Osteoblast (primary cell): ENCODE results near the gene HTRA1. TPM values are rescaled to one million over a fixed set of nuclear protein-coding genes. Genes with fewer than 3 reads are reported as not detected.

Source experiments
- DNase-seq: peaks from one replicate; pipeline ENCODE4 v3.0.0; 2011; ENCODE audit warnings: low spot score, mixed read lengths; ENCODE audit not compliant: insufficient read length; ENCODE audit errors: missing footprints
- H2AFZ ChIP-seq: 2 replicates; pipeline ENCODE4 v1.6.0; 2011; ENCODE audit warnings: mild to moderate bottlenecking, low read length
- H3K27ac ChIP-seq: 2 replicates; pipeline ENCODE4 v1.5.1; 2011; ENCODE audit warnings: mild to moderate bottlenecking, low read depth, low read length, moderate library complexity
- H3K27me3 ChIP-seq: 2 replicates; pipeline ENCODE4 v1.6.0; 2012; ENCODE audit warnings: mild to moderate bottlenecking, control low read depth, inconsistent platforms, low read length, moderate library complexity; ENCODE audit not compliant: insufficient read depth
- H3K36me3 ChIP-seq: 2 replicates; pipeline ENCODE4 v1.5.1; 2011; ENCODE audit warnings: mild to moderate bottlenecking, low read length, control low read depth, moderate library complexity; ENCODE audit not compliant: insufficient read depth
- H3K4me1 ChIP-seq: 2 replicates; pipeline ENCODE4 v1.5.1; 2011; ENCODE audit warnings: mild to moderate bottlenecking, low read length, control low read depth, moderate library complexity; ENCODE audit not compliant: insufficient read depth
- H3K4me2 ChIP-seq: 2 replicates; pipeline ENCODE4 v1.6.0; 2011; ENCODE audit warnings: mild to moderate bottlenecking, low read length; ENCODE audit not compliant: insufficient read depth
- H3K4me3 ChIP-seq: fragments of 200-600 bp; sonication (generic); 3 replicates; pipeline ENCODE4 v1.5.1; 2012; ENCODE audit warnings: mild to moderate bottlenecking, low read length, inconsistent platforms; ENCODE audit not compliant: insufficient read depth
- H3K79me2 ChIP-seq: 2 replicates; pipeline ENCODE4 v1.6.0; 2012; ENCODE audit warnings: mild to moderate bottlenecking, low read length, control low read depth, inconsistent platforms; ENCODE audit not compliant: insufficient read depth
- H3K9me3 ChIP-seq: 2 replicates; pipeline ENCODE4 v1.5.1; 2011; ENCODE audit warnings: low read depth, low read length, control low read depth
- H4K20me1 ChIP-seq: 2 replicates; pipeline ENCODE4 v1.6.0; 2012; ENCODE audit warnings: mild to moderate bottlenecking, low read length, control low read depth; ENCODE audit not compliant: insufficient read depth
- small RNA-seq: library from RNA; depleted of rRNA; stranded (forward); fragments of <200 nt; gene quantifications from one replicate; pipeline ENCODE3, GENCODE V24; 2012
- total RNA-seq: library from RNA; depleted of rRNA; stranded (reverse); fragments of >200 nt; gene quantifications from 2 replicates; pipeline ENCODE4 v1.2.3, GENCODE V29; 2012
- TF ChIP-seq, protein P1 (sequence below): IDR thresholded peaks from 2 replicates; pipeline ENCODE4 v1.5.1; 2011; ENCODE audit warnings: mild to moderate bottlenecking, low read depth, low read length, moderate library complexity; ENCODE audit errors: extremely low read depth

HTRA1 gene
- total RNA-seq, 1 donor, result 392 TPM

DNA sequence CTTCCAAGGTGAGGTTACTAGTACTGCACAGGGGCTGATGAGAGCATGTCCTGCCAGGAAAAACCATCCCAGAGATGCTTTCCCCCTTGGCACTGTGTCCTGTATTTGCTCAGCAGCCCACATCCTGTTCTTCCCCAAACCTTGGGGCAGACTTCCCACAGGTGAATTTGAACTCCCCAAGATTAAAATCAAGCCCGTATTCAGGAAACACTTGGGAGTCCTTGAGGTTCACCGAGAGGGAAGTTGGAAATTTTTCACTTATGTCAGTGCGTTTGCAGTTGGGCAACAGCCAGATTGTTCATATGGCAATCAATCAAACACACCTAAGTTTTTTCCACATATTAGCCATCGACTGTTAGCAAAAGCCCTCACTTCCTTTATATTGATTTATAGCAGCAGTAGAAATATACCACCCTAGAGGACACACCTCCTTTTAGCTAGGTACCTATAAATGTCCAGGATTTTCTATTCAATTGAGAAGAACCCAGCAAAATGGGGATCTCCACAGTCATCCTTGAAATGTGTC is 99.0 kb downstream of the HTRA1 start, which contains the start of gene DMBT1:
Gene DMBT1, plus strand, starts transcription at position 476 of the 526 bp plus-strand sequence. Its CDS starts 17 bp downstream, at position 493.
- Histone ChIP-seq H3K79me2 (no peaks in the 10 kb centered on the region), H3K36me3 (no peaks in the 10 kb centered on the region), H3K4me2 (no peak within 1 kb of the TSS), H3K27ac (no peak within 1 kb of the TSS), H4K20me1 (no peaks in the 10 kb centered on the region), H3K9me3 (no peaks in the 10 kb centered on the region), H2AFZ (no peak within 1 kb of the TSS), H3K27me3 (peaks cover 54% of the 10 kb centered on the region), H3K4me1 (peaks cover under 1% of the 10 kb centered on the region), H3K4me3 (no peak within 1 kb of the TSS)
- TF ChIP-seq, protein P1, sequence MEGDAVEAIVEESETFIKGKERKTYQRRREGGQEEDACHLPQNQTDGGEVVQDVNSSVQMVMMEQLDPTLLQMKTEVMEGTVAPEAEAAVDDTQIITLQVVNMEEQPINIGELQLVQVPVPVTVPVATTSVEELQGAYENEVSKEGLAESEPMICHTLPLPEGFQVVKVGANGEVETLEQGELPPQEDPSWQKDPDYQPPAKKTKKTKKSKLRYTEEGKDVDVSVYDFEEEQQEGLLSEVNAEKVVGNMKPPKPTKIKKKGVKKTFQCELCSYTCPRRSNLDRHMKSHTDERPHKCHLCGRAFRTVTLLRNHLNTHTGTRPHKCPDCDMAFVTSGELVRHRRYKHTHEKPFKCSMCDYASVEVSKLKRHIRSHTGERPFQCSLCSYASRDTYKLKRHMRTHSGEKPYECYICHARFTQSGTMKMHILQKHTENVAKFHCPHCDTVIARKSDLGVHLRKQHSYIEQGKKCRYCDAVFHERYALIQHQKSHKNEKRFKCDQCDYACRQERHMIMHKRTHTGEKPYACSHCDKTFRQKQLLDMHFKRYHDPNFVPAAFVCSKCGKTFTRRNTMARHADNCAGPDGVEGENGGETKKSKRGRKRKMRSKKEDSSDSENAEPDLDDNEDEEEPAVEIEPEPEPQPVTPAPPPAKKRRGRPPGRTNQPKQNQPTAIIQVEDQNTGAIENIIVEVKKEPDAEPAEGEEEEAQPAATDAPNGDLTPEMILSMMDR, result no peak
- DNase-seq, result no peak

DNA sequence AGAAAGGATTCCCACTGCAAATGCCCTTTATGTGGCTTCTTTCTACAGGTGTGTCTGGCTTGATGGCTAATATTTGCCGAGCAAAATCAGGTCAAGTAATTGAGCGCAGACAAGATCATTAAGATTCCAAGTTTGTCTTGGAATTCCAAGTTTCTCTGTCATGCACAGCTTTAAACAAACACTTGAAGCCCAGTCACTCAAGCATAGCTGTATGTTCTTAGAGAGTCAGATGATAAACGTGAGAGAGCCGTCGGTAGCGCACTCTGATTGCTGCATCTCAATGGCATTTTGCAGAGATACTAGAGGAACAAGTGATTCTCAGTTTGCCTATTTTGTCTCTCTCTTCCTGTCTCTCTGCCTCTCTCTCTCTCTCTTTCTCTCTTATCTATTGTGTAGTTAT is 99.9 kb downstream of the HTRA1 start:
- H3K4me2 ChIP-seq, result no peak overlapping the region

DNA sequence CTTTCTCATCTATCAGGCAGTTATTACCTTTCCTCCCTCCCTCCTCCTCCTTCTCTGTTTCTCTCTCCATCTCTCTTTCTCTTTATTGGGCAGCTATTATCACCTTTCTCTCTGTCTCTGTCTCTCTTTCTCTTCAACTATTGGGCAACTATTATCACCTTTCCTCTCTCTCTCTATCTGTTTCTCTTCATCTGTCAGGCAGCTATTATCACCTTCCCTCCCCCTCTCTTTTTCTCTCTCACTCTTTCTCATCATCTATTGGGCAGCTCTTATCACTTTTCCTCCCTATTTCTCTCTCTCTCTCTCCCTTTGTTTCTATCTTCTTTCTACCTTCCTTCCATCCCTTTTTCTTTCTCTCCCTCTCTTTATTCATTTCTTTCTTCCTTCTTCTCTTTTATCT is 100.4 kb downstream of the HTRA1 start:
- no peak overlapping the region for H3K4me2 ChIP-seq
- peaks cover 7% of the 10 kb centered on the region for H3K4me1 ChIP-seq
- TF ChIP-seq, protein P1, result no peak
- no peaks in the 10 kb centered on the region for H3K79me2 ChIP-seq
- H3K27me3 ChIP-seq, result peaks cover 45% of the 10 kb centered on the region
- no peak for DNase-seq
- H2AFZ ChIP-seq, result no peak overlapping the region
- H3K36me3 ChIP-seq, result no peaks in the 10 kb centered on the region
- no peaks in the 10 kb centered on the region for H4K20me1 ChIP-seq
- no peaks in the 10 kb centered on the region for H3K9me3 ChIP-seq
- no peak overlapping the region for H3K27ac ChIP-seq
- H3K4me3 ChIP-seq, result no peak overlapping the region

More for the DNA sequence above, 99.9 kb downstream of the HTRA1 start:
- H3K79me2 ChIP-seq, result no peaks in the 10 kb centered on the region
- no peak overlapping the region for H2AFZ ChIP-seq
- H3K27me3 ChIP-seq, result peaks cover 49% of the 10 kb centered on the region
- DNase-seq, result no peak
- TF ChIP-seq, protein P1, result no peak
- peaks cover 7% of the 10 kb centered on the region for H3K4me1 ChIP-seq
- H3K27ac ChIP-seq, result no peak overlapping the region
- H3K4me3 ChIP-seq, result no peak overlapping the region
- no peaks in the 10 kb centered on the region for H3K9me3 ChIP-seq
- H4K20me1 ChIP-seq, result no peaks in the 10 kb centered on the region
- H3K36me3 ChIP-seq, result no peaks in the 10 kb centered on the region

Small RNAs within 50 kb of the gene (small RNA-seq; reads per million reads assigned to genes)
- not detected for gene MIR3941

Other genes with a start within 250 kb of the HTRA1 start
- gene BTBD16, start 190.3 kb upstream of the HTRA1 start, total RNA-seq, result not detected in 2 replicates
- 17.4 and 19.7 TPM in 2 replicates for gene PLEKHA1, start 86.8 kb upstream of the HTRA1 start, total RNA-seq
- not detected in 2 replicates for gene ARMS2, start 6.9 kb upstream of the HTRA1 start, total RNA-seq
- under 0.01 and 0.29 TPM in 2 replicates for gene DMBT1, start 99.2 kb downstream of the HTRA1 start, total RNA-seq
- gene C10orf120, start 238.3 kb downstream of the HTRA1 start, total RNA-seq, result not detected in 2 replicates